ENCODE data around the gene CUTC. TPM values are rescaled to one million over a fixed set of nuclear protein-coding genes. Genes with fewer than 3 reads are reported as not detected.

Gene CUTC
- polyA plus RNA-seq, 1 of the 3 experiments (the other 2 are of a cell fraction), result 19.4 TPM

GRCh38 chr10:99779335-99779734 is 47.3 kb downstream of the CUTC start (continued):
- no peak for TF ChIP-seq ZBTB33 (IDR thresholded peaks at IDR 0.05; ENCODE audit: borderline replicate concordance, low read depth)
- no peak for TF ChIP-seq YY1 (IDR thresholded peaks at IDR 0.05; ENCODE audit: low read depth)
- TF ChIP-seq CTCF (IDR thresholded peaks at IDR 0.05), result no peak
- no peak for TF ChIP-seq PBX3 (IDR thresholded peaks at IDR 0.05)
- TF ChIP-seq TEAD4 (IDR thresholded peaks at IDR 0.05; ENCODE audit: borderline replicate concordance, insufficient read depth), result no peak
- no peak for TF ChIP-seq FOSL2 (IDR thresholded peaks at IDR 0.05; ENCODE audit: borderline replicate concordance, low read depth)
- TF ChIP-seq IRF3 (IDR thresholded peaks at IDR 0.05; ENCODE audit: low read depth, low read length), result no peak
- no peak for TF ChIP-seq GATA2 (CRISPR knock-in tag; IDR thresholded peaks at IDR 0.05)
- peak; percentile 45 for TF ChIP-seq TCF12 (IDR thresholded peaks at IDR 0.05)
- no peak for TF ChIP-seq RXRA (IDR thresholded peaks at IDR 0.05; ENCODE audit: borderline replicate concordance, low read depth)
- no peak for TF ChIP-seq RFX5 (IDR thresholded peaks at IDR 0.05; ENCODE audit: low read length)
- TF ChIP-seq USF1 (IDR thresholded peaks at IDR 0.05; ENCODE audit: borderline replicate concordance, low read depth), result no peak
- TF ChIP-seq NFIC (IDR thresholded peaks at IDR 0.05; ENCODE audit: borderline replicate concordance), result peak; percentile 42; the same call in 1 of the 2 replicates
- peak; percentile 39; the same call in 1 of the 2 replicates for TF ChIP-seq GABPA (IDR thresholded peaks at IDR 0.05; ENCODE audit: low read depth)
- no peak for TF ChIP-seq RAD21 (IDR thresholded peaks at IDR 0.05; ENCODE audit: low read length)
- no peak for TF ChIP-seq MXI1 (IDR thresholded peaks at IDR 0.05; ENCODE audit: low read depth, low read length)

Measured in SK-N-SH (cell line).